GM12878 (cell line): ENCODE measurements around the gene OSBPL3. TPM values are rescaled to one million over a fixed set of nuclear protein-coding genes. Genes with fewer than 3 reads are reported as not detected.

Experiments used
- EED ChIP-seq: sonication (generic); IDR thresholded peaks from 2 replicates; pipeline ENCODE4 v1.6.1; 2016; ENCODE audit warnings: antibody characterized with exemption, low read depth
- HCFC1 ChIP-seq: fragments of 150-350 bp; IDR thresholded peaks from 2 replicates; pipeline ENCODE4 v1.6.1; 2014; ENCODE audit warnings: low read length
- MTA2 ChIP-seq: fragments of 450-650 bp; IDR thresholded peaks from 2 replicates; pipeline ENCODE4 v1.6.1; 2016; ENCODE audit warnings: low read depth, mild to moderate bottlenecking, moderate library complexity
- RELB ChIP-seq: fragments of 450-650 bp; IDR thresholded peaks from 2 replicates; pipeline ENCODE4 v1.6.1; 2017; ENCODE audit warnings: low read depth, mild to moderate bottlenecking, moderate library complexity
- REST ChIP-seq: IDR thresholded peaks from 2 replicates; pipeline ENCODE4 v1.6.1; 2012; ENCODE audit warnings: mild to moderate bottlenecking, low read depth, low read length
- SIX5 ChIP-seq: IDR thresholded peaks from 2 replicates; pipeline ENCODE4 v1.6.1; 2011; ENCODE audit warnings: mild to moderate bottlenecking, low read depth, low read length, moderate library complexity; ENCODE audit not compliant: severe bottlenecking
- ZBTB40 ChIP-seq: fragments of 450-650 bp; IDR thresholded peaks from 2 replicates; pipeline ENCODE4 v1.6.1; 2016; ENCODE audit warnings: mild to moderate bottlenecking, moderate library complexity, borderline replicate concordance
- polyA plus RNA-seq, 11 experiments: library from polyadenylated mRNA; depleted of rRNA in 4 of 11; unstranded in 6 of 11; stranded (reverse) in 5 of 11; fragments of >200 nt; fragmentation: Nextera tagmentation in 4 of 11; fragmentation: Illumina TruSeq in 1 of 11; extraction: Ambion mirVana in 4 of 11; extraction: Trizol in 1 of 11; gene quantifications; 1 replicate in 1 of 11; 2 replicates in 10 of 11; pipeline versions ENCODE4 v1.2.1 to v1.2.3, GENCODE V29; 2011 to 2016; ENCODE audit warnings: inconsistent platforms in 2 of 11, missing spikeins in 2 of 11, low read depth in 1 of 11
- total RNA-seq, 4 experiments: library from RNA; depleted of rRNA in 3 of 4; stranded (reverse); fragments of >200 nt in 3 of 4; fragmentation: Illumina TruSeq in 1 of 4; extraction: Trizol in 1 of 4; gene quantifications; 2 replicates each; pipeline versions ENCODE4 v1.2.1 to v1.2.3, GENCODE V29; 2013 to 2021
- TF ChIP-seq, protein P1 (sequence below): fragments of 450-650 bp; IDR thresholded peaks from 2 replicates; pipeline ENCODE4 v1.6.1; 2017; ENCODE audit warnings: mild to moderate bottlenecking, moderate library complexity
- TF ChIP-seq, protein P2 (sequence below): IDR thresholded peaks from 2 replicates; pipeline ENCODE4 v1.6.1; 2012; ENCODE audit warnings: low read depth, low read length, improper control_type of control experiment
- TF ChIP-seq, protein P3 (sequence below): fragments of 450-650 bp; formaldehyde crosslinking; IDR thresholded peaks from 2 replicates; pipeline ENCODE4 v1.4.0; 2020; ENCODE audit warnings: mild to moderate bottlenecking, moderate library complexity

Gene OSBPL3
- total and polyA plus RNA-seq, 10 of the 15 experiments (the other 5 are each of a cell fraction or from before 2014, with no cell fraction given) = 6.1 to 46.6 (median 27.0) TPM

DNA sequence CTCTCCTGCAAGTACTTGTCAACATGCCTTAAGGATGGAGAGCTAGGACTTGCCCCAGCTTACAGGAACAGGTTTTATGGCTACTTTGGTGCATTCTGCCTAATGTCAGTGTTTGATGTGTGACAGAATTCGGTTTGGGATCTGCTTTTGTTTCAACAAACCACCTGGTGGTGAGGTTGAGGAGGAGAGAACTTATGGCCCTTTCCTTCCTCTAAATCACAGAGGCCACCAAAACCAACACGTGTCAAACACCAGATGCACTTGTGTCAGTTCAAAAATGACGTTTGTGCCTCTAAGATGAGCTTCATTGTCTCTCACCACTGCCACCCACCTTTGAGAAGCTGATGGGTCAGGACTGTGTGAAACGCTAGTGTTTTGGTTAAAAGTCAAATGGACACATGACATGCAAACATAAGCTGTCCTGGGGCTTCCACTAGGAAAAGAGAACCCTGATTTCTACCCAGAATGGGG is 83.9 kb downstream of the OSBPL3 start (continued):
- TF ChIP-seq, protein P1, sequence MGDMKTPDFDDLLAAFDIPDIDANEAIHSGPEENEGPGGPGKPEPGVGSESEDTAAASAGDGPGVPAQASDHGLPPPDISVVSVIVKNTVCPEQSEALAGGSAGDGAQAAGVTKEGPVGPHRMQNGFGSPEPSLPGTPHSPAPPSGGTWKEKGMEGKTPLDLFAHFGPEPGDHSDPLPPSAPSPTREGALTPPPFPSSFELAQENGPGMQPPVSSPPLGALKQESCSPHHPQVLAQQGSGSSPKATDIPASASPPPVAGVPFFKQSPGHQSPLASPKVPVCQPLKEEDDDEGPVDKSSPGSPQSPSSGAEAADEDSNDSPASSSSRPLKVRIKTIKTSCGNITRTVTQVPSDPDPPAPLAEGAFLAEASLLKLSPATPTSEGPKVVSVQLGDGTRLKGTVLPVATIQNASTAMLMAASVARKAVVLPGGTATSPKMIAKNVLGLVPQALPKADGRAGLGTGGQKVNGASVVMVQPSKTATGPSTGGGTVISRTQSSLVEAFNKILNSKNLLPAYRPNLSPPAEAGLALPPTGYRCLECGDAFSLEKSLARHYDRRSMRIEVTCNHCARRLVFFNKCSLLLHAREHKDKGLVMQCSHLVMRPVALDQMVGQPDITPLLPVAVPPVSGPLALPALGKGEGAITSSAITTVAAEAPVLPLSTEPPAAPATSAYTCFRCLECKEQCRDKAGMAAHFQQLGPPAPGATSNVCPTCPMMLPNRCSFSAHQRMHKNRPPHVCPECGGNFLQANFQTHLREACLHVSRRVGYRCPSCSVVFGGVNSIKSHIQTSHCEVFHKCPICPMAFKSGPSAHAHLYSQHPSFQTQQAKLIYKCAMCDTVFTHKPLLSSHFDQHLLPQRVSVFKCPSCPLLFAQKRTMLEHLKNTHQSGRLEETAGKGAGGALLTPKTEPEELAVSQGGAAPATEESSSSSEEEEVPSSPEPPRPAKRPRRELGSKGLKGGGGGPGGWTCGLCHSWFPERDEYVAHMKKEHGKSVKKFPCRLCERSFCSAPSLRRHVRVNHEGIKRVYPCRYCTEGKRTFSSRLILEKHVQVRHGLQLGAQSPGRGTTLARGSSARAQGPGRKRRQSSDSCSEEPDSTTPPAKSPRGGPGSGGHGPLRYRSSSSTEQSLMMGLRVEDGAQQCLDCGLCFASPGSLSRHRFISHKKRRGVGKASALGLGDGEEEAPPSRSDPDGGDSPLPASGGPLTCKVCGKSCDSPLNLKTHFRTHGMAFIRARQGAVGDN = 0 out of 2 replicates have a peak, but pooled peaks have one; percentile 18
- TF ChIP-seq SIX5 (no peak), HCFC1 (no peak), MTA2 (peak; percentile 47), RELB (no peak), EED (peak; percentile 24; the same call in 1 of the 2 replicates), ZBTB40 (no peak), REST (no peak)
- TF ChIP-seq, protein P2, sequence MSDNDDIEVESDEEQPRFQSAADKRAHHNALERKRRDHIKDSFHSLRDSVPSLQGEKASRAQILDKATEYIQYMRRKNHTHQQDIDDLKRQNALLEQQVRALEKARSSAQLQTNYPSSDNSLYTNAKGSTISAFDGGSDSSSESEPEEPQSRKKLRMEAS = 0 out of 2 replicates have a peak, but pooled peaks have one; percentile 37
- TF ChIP-seq, protein P3, sequence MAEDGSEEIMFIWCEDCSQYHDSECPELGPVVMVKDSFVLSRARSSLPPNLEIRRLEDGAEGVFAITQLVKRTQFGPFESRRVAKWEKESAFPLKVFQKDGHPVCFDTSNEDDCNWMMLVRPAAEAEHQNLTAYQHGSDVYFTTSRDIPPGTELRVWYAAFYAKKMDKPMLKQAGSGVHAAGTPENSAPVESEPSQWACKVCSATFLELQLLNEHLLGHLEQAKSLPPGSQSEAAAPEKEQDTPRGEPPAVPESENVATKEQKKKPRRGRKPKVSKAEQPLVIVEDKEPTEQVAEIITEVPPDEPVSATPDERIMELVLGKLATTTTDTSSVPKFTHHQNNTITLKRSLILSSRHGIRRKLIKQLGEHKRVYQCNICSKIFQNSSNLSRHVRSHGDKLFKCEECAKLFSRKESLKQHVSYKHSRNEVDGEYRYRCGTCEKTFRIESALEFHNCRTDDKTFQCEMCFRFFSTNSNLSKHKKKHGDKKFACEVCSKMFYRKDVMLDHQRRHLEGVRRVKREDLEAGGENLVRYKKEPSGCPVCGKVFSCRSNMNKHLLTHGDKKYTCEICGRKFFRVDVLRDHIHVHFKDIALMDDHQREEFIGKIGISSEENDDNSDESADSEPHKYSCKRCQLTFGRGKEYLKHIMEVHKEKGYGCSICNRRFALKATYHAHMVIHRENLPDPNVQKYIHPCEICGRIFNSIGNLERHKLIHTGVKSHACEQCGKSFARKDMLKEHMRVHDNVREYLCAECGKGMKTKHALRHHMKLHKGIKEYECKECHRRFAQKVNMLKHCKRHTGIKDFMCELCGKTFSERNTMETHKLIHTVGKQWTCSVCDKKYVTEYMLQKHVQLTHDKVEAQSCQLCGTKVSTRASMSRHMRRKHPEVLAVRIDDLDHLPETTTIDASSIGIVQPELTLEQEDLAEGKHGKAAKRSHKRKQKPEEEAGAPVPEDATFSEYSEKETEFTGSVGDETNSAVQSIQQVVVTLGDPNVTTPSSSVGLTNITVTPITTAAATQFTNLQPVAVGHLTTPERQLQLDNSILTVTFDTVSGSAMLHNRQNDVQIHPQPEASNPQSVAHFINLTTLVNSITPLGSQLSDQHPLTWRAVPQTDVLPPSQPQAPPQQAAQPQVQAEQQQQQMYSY (CRISPR knock-in tag) = no peak
